Hepatocyte (in vitro differentiated cells): ENCODE results near the gene CDH4. TPM values are rescaled to one million over a fixed set of nuclear protein-coding genes. Genes with fewer than 3 reads are reported as not detected.

Source experiments
- DNase-seq: peaks from one replicate; pipeline ENCODE4 v3.0.0-alpha.2; 2016; ENCODE audit warnings: low spot score
- H2AFZ ChIP-seq: fragments of 200-600 bp; sonication (generic); 2 replicates; pipeline ENCODE4 v1.6.0; 2016; ENCODE audit warnings: antibody characterized with exemption, mild to moderate bottlenecking
- H3K27ac ChIP-seq: fragments of 200-600 bp; sonication (generic); 2 replicates; pipeline ENCODE4 v1.5.1; 2016; ENCODE audit warnings: mild to moderate bottlenecking
- H3K27me3 ChIP-seq: fragments of 200-600 bp; sonication (generic); 2 replicates; pipeline ENCODE4 v1.6.1; 2016
- H3K36me3 ChIP-seq: fragments of 200-600 bp; sonication (generic); replicated peaks from 2 replicates; pipeline ENCODE4 v1.5.1; 2016; ENCODE audit warnings: low read depth; ENCODE audit not compliant: insufficient read depth
- H3K4me1 ChIP-seq: fragments of 200-600 bp; sonication (generic); 2 replicates; pipeline ENCODE4 v1.5.1; 2016; ENCODE audit warnings: mild to moderate bottlenecking, moderate library complexity; ENCODE audit not compliant: insufficient read depth
- H3K4me2 ChIP-seq: fragments of 200-600 bp; sonication (generic); 2 replicates; pipeline ENCODE4 v1.6.0; 2016
- H3K4me3 ChIP-seq: fragments of 200-600 bp; sonication (generic); 2 replicates; pipeline ENCODE4 v1.5.1; 2016; ENCODE audit warnings: mild to moderate bottlenecking
- H3K79me2 ChIP-seq: fragments of 200-600 bp; sonication (generic); 2 replicates; pipeline ENCODE4 v1.6.0; 2017; ENCODE audit warnings: mild to moderate bottlenecking
- H3K9me2 ChIP-seq: fragments of 200-600 bp; sonication (generic); replicated peaks from 2 replicates; pipeline ENCODE4 v1.6.0; 2017; ENCODE audit warnings: mild to moderate bottlenecking; ENCODE audit not compliant: insufficient read depth
- H3K9me3 ChIP-seq: fragments of 200-600 bp; sonication (generic); 2 replicates; pipeline ENCODE4 v1.5.1; 2016; ENCODE audit warnings: low read depth, mild to moderate bottlenecking
- H4K20me1 ChIP-seq: fragments of 200-600 bp; sonication (generic); 2 replicates; pipeline ENCODE4 v1.6.0; 2016; ENCODE audit warnings: mild to moderate bottlenecking; ENCODE audit not compliant: insufficient read depth, poor library complexity, severe bottlenecking
- CTCF ChIP-seq: fragments of 200-600 bp; sonication (generic); IDR thresholded peaks from 2 replicates; pipeline ENCODE4 v1.5.1; 2016; ENCODE audit warnings: antibody characterized with exemption, mild to moderate bottlenecking; ENCODE audit not compliant: poor library complexity
- EZH2 ChIP-seq: fragments of 200-600 bp; sonication (generic); IDR thresholded peaks from 2 replicates; pipeline ENCODE4 v1.6.1; 2016; ENCODE audit warnings: antibody characterized with exemption, mild to moderate bottlenecking, borderline replicate concordance
- EZH2phosphoT487 ChIP-seq: fragments of 200-600 bp; sonication (generic); IDR thresholded peaks from one replicate; pipeline ENCODE4 v1.6.1; 2018; ENCODE audit warnings: antibody characterized with exemption, mild to moderate bottlenecking, low read depth, moderate library complexity; ENCODE audit not compliant: unreplicated experiment, severe bottlenecking
- WGBS: methylation state at CpG from one replicate; pipeline ENCODE4 v1.1.6; 2016; ENCODE audit warnings: low lambda C conversion rate; ENCODE audit errors: missing lambda C conversion rate; 5-methylcytosine and 5-hydroxymethylcytosine counted together
- polyA plus RNA-seq: library from polyadenylated mRNA; unstranded; fragments of >200 nt; fragmentation: Nextera tagmentation; extraction: Ambion mirVana; gene quantifications from 2 replicates; pipeline ENCODE4 v1.2.1, GENCODE V29; 2016
- total RNA-seq: library from RNA; depleted of rRNA; stranded (reverse); fragments of >200 nt; gene quantifications from 2 replicates; pipeline ENCODE4 v1.2.3, GENCODE V29; 2014

The CDH4 gene
- total and polyA plus RNA-seq, 2 experiments from 2014 or later, result 0.53 to 0.73 TPM

- no peaks in the 10 kb centered on the region for H3K9me3 ChIP-seq
- H3K4me2 ChIP-seq, result no peak overlapping the region
- H2AFZ ChIP-seq, result no peak overlapping the region
- H3K27me3 ChIP-seq, result no peaks in the 10 kb centered on the region
- H3K36me3 ChIP-seq, result no peaks in the 10 kb centered on the region
- H3K4me3 ChIP-seq, result no peak overlapping the region
- no peaks in the 10 kb centered on the region for H3K9me2 ChIP-seq
- H3K27ac ChIP-seq, result no peak overlapping the region
- TF ChIP-seq EZH2 (no peak), CTCF (no peak), EZH2phosphoT487 (no peak)
- no peaks in the 10 kb centered on the region for H4K20me1 ChIP-seq
- H3K4me1 ChIP-seq, result no peaks in the 10 kb centered on the region
- H3K79me2 ChIP-seq, result no peaks in the 10 kb centered on the region
- 77% methylated on average over 19 of the region's 19 CpGs for WGBS
- no peak for DNase-seq
Observed at GRCh38 chr20:61845233-61845671, 593.2 kb downstream of the CDH4 start.

GRCh38 chr20:61846074-61846473 lies 594.0 kb downstream of the CDH4 start:
- Histone ChIP-seq H3K4me2 (no peak overlapping the region), H3K4me1 (no peaks in the 10 kb centered on the region), H3K9me2 (no peaks in the 10 kb centered on the region), H2AFZ (no peak overlapping the region), H3K27ac (no peak overlapping the region), H3K27me3 (no peaks in the 10 kb centered on the region), H4K20me1 (no peaks in the 10 kb centered on the region), H3K79me2 (no peaks in the 10 kb centered on the region), H3K4me3 (no peak overlapping the region), H3K36me3 (no peaks in the 10 kb centered on the region), H3K9me3 (no peaks in the 10 kb centered on the region)
- 89% methylated on average over 15 of the region's 15 CpGs for WGBS
- TF ChIP-seq CTCF, result no peak
- no peak for TF ChIP-seq EZH2
- TF ChIP-seq EZH2phosphoT487, result no peak
- DNase-seq, result no peak

GRCh38 chr20:61846741-61847419 lies 594.8 kb downstream of the CDH4 start:
- no peaks in the 10 kb centered on the region for H3K9me2 ChIP-seq
- H3K36me3 ChIP-seq, result no peaks in the 10 kb centered on the region
- no peaks in the 10 kb centered on the region for H3K27me3 ChIP-seq
- H3K4me1 ChIP-seq, result no peaks in the 10 kb centered on the region
- H3K79me2 ChIP-seq, result no peaks in the 10 kb centered on the region
- H2AFZ ChIP-seq, result no peak overlapping the region
- 85% methylated on average over 11 of the region's 11 CpGs for WGBS
- no peak for DNase-seq
- no peak overlapping the region for H3K27ac ChIP-seq
- H3K4me3 ChIP-seq, result no peak overlapping the region
- TF ChIP-seq EZH2phosphoT487, result no peak
- TF ChIP-seq CTCF, result no peak
- TF ChIP-seq EZH2, result no peak
- no peaks in the 10 kb centered on the region for H4K20me1 ChIP-seq
- no peak overlapping the region for H3K4me2 ChIP-seq
- no peaks in the 10 kb centered on the region for H3K9me3 ChIP-seq

GRCh38 chr20:61847420-61847748 lies 595.3 kb downstream of the CDH4 start:
- H3K9me2 ChIP-seq, result no peaks in the 10 kb centered on the region
- H3K79me2 ChIP-seq, result no peaks in the 10 kb centered on the region
- H3K4me1 ChIP-seq, result no peaks in the 10 kb centered on the region
- no peak overlapping the region for H2AFZ ChIP-seq
- H3K36me3 ChIP-seq, result no peaks in the 10 kb centered on the region
- no peaks in the 10 kb centered on the region for H4K20me1 ChIP-seq
- H3K27ac ChIP-seq, result no peak overlapping the region
- no peak overlapping the region for H3K4me2 ChIP-seq
- no peak overlapping the region for H3K4me3 ChIP-seq
- no peaks in the 10 kb centered on the region for H3K27me3 ChIP-seq
- DNase-seq, result no peak
- WGBS, result 96% methylated on average over 10 of the region's 10 CpGs
- TF ChIP-seq EZH2 (no peak), CTCF (no peak), EZH2phosphoT487 (no peak)
- H3K9me3 ChIP-seq, result no peaks in the 10 kb centered on the region
